SH-SY5Y (cell line): ENCODE results near the gene USHBP1.

Source experiments
- GATA2 ChIP-seq: IDR thresholded peaks from 2 replicates; pipeline ENCODE4 v1.6.1; 2011; ENCODE audit warnings: mild to moderate bottlenecking, low read depth, low read length
- GATA3 ChIP-seq: IDR thresholded peaks from 2 replicates; pipeline ENCODE4 v1.6.1; 2011; ENCODE audit warnings: low read depth, mild to moderate bottlenecking, low read length, moderate library complexity

Gene USHBP1

DNA sequence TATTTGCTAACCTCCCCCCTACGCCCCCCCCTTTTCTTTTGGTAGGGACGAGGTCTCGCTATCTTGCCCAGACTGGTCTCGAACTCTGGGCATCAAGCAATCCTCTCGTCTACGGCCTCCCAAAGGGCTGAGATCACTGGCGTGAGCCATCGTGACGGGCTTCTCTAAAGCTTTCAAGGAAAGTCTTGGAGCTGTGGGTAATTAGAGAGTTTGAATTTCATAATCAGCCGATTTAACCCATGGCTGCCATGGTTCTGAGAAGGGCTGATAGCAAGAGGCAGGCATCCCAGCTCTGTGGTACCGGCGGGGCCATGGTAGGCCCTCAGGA lies 39.4 kb upstream of the USHBP1 start:
- no peak for TF ChIP-seq GATA2
- TF ChIP-seq GATA3: no peak

DNA sequence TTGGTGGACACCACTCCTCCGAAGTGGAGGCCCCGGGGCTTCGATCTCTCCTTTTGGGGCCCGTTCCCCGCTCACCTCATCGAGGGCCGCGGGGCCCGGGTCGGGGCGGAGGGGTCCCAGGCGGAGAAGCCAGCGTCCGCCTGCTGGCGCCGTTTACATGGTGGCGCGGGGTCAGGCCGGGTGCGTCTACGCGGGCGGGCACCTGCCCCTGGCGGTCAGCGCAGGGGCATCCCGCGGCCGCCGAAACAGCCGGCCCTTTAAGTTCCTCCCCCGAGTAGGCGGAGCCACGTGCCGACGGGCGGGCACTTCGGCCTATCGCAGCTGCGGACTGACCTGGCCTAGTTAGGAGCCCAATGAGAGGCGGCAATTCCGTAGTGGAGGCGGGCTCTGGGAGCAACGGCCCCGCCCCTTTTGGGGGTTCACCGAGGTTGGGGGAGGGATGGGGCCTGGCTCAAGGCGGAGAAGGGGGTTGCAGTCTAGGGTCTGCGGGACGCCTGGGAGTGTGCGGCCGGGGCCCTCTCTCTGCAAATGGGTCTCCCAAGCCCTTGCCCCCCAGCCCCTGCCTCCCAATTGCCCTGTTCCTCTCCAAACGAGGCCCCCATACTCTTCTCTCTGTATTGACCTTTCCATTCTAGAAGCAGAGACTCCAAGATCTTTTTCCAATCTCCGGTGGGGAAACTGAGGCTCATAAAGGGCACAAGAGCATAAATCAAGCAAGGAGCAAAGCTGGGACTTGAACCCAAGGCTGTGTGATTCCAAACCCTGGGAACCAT lies 38.8 kb upstream of the USHBP1 start, which contains the start of gene ABHD8:
TSS of gene ABHD8 (minus strand) at position 259 of the 773 bp plus-strand sequence. CDS start 1,809 bp downstream, outside the sequence.
- no peak for TF ChIP-seq GATA3
- TF ChIP-seq GATA2: no peak

DNA sequence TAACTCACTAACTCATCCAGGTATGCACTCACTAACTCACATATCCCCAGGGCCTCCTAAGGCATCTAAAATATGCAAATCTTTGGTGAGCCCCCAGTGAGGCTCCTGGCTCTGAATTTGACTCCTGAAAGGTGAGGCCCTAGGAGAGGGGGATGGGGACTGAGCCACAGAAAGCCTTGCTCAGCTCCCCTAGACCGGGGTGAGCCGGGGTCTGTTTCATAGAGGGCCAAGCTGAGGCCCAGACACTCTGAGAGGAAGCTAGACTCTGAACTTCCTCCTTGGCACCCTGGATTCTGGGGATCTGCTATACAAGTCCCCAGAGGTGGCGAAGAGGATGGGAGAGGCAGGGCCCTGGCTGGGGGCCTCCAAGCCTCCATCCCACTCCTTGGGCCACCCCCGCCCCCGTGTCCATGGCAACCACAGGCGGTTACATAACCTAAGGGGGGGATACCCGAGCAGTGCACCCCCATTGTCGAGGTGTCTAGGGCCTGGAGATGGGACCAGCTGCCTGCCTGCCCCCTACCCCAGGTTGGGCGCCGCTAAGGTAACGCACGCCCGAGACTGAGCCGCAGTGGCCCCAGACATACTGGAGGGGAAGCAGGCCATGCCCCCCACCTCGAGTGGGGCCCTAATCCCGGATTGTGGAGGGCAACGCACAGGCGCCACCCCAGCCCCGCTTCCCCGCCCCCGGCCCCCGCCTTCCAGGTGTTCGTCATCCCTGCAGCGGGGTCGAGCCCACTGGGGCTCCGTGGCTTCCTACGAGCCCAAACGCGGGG lies 38.0 kb upstream of the USHBP1 start:
- TF ChIP-seq GATA2 (no peak), GATA3 (no peak)

DNA sequence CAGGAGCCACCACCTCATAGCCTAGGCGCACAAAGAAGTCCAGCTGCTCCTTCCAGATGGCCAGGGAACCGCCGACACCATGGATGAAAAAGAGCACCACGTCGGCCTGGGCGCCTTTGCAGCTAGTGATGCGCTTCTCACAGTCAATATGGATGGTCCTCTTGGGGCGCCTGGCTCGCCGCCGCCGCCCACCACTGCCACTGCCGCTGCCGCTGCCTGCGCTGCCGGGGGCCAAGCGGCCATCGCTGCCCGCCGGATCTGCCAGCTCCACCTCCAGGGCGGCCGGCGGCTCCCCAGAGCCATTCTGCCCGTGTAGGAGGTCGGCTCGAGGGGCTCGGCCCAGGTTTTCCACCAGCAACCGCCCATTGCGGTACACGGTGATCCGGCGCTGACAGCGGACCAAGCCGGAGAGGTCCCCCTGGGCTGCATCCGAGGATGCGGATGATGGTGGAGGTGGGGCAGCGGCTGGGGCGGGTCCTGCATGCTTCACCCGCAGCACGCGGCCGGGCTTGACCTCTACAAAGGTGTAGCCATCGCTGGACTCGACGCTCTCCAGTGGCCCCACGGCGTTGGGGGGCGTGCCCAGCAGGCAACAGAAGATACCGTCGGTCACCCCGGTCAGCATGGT lies 36.6 kb upstream of the USHBP1 start:
- TF ChIP-seq GATA2: no peak
- TF ChIP-seq GATA3: no peak

DNA sequence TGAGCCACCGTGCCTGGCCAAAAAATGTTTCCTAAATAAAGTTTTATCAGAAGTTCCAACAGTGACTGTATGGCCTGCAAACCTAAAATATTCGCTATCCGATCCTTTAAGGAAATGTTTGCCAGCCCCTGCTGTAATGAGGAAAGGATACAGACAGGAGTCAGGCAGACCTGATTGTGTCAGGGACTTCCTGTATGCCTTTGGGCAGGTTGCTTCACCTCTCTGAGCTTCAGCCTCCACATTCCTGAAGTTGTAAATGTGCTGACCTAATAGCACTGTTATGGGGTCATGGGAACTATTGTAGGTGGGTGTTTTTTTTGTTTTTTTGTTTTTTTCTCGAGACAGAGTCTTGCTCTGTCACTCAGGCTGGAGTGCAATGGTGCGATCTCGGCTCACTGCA lies 32.4 kb upstream of the USHBP1 start:
- TF ChIP-seq GATA2 (no peak), GATA3 (no peak)

DNA sequence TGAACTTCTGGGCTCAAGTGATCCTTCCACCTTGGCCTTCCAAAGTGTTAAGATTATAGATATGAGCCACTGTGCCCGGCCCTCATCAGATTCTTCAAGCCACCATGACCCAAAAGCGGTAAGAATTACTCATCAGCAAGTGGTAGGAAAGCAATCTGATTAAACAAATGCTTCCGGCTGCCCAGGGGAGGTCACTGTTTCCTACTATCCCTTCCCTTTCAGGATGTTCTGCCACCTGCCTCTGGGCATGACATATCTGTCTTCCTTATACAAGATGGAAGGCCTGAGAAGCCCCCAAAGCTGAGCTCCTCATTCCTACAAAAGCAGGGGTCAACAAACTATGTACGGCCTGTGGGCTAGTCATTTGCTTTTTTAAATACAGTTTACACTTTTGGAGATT lies 31.7 kb upstream of the USHBP1 start:
- TF ChIP-seq GATA3: no peak
- no peak for TF ChIP-seq GATA2

DNA sequence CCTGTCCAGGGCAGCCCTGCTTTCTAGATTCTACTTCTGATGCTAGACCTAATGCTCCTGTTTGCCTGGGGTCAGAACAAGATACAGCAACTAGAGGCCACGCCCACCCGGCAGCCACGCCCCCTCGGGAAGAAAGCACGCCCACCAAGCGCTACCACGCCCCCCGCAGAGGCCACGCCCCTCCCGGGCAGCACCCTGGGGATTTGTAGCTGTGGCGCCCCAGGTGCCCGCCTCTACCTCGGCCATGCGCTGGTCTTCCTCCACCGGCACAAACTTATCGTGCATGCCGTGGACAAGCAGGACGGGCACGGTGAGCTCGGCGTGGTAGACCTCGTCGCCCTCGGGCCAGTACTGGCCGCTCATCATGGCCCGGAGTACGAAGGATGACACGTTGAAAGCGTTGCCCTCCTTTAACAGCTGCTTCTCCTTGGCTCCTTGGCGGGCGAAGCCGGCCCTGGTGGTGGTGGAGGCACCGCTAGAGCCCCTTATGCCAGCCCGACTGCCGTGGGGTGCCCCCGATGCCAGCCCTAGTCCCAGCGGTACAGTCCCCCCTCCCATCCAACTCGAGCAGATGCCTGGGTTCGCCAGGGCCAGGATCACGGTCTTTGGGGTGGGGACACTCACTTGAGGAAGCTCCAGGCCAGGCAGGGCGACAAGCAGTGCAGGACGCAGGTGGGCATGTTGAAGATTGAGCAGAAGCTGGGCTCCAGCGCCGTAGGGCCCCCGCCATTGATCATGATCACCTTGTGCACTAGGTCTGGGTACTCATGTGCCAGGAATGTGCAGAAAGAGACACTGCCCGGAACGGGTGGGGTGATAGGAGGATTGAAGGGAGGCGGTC lies 29.7 kb upstream of the USHBP1 start:
- no peak for TF ChIP-seq GATA3
- TF ChIP-seq GATA2: no peak

DNA sequence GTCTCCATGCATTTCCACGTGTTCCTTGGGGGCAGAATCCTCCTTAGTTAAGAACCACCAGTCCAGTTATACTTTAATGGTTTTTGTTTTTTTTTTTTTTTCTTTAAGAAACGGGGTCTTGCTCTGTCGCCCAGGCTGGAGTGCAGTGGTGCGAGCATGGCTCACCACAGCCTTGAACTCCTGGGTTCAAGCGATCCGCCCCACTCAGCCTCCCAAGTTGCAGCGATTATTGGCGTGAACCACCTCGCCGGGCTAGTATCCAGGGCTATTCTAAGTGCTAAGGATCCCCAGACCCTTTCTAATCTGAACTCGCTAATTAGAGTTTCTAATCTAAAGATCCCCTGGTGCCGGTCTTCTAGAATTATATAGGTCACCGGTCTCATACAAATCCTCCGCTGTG lies 29.1 kb upstream of the USHBP1 start:
- TF ChIP-seq GATA3 (no peak), GATA2 (no peak)

DNA sequence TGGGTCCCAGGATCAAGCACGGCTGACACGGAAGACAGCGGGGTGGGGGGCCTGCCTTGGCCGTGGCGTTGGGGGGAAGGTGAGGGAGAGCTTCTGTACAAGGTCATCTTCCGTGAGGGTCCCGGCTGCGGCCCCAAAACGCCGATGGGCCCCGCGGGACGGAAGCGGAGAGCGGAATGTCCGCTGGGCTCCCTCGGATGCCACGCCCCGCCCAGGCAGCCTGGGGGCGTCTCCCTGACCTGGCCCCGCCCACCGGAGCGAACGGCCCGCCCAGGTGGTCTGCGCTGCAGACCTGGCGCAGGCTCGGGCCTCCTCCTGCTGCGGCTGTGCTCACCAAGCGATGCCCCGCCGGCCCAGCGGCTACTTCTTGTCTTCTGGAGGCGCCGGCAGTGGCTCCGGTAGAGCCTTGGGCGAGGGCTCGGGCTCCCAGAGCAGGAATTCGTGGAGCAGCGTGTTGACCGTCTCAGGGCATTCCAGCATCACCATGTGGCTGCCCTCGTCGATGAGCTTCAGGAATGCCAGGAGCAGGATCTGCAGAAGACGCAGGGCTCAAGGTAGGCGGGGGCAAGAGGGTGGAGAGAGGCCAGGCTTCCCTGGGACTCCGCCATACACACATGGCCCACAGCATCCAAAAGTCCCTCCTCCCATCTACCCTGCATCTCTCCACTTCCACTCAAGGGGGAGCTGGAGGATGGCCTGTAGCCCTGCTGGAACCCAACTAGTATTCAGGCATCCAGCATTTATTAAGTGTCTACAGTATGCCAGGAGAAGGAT lies 27.9 kb upstream of the USHBP1 start:
- TF ChIP-seq GATA3 (no peak), GATA2 (no peak)

DNA sequence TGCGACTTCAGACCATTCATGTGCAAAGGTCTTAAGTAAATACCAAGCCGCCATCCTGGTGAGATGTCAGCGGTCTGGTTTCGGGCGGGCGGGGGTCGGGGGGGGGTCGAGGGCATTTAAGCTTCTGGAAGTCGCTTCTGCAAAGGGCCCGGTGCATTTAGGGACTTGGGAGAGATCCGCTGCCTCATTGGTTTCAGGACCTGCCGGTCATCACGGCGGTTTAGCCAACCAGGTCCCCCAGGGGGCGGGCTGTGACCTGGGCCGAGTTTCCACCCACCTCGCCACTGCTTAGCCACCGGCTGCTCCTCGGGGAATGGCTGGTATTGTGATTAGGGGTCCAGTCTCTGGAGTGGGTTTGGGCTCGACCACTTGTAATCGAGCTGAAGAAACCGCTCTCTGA lies 24.9 kb upstream of the USHBP1 start:
- TF ChIP-seq GATA3: no peak
- no peak for TF ChIP-seq GATA2

DNA sequence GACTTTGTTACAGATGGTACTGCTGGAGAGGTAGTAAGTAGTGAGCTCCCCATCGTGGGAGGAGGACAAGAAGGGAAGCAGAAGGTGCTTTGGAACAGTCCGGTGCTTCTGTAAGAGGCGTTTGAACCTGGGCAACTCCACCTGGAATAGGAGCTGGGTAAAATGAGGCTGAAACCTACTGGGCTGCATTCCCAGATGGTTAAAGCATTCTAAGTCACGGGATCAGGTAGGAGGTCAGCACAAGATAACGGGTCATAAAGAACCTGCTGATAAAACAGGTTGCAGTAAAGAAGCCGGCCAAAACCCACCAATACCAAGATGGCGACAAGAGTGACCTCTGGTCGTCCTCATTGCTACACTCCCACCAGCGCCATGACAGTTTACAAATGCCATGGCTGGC lies 22.2 kb upstream of the USHBP1 start:
- TF ChIP-seq GATA2 (no peak), GATA3 (no peak)

DNA sequence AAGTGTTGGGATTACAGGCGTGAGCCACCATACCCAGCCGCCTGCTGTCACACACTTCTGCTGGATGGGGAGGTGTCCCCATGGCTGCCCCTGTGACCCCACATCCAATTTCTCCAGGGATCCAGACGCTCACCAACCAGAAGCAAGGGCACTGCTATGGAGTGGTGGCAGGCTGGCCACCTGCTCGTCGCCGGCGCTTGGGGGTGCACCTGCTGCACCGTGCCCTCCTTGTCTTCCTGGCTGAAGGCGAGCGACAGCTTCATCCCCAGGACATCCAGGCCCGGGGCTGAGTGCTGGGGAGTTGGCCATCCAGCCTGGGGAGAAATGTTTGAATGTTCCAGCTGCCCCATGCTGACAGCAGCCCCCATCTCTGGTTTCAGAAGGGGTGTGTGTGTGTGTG lies 21.7 kb upstream of the USHBP1 start:
- TF ChIP-seq GATA2 (no peak), GATA3 (no peak)
